Kidney (tissue), 19 donors: ENCODE measurements around the gene GOLGA8G. TPM values are rescaled to one million over a fixed set of nuclear protein-coding genes. Genes with fewer than 3 reads are reported as not detected.
"Not testable (repeated sequence)": the region's sequence is repeated elsewhere in the genome, so short reads cannot be mapped to it uniquely, and the experiment has no call there.

Experiments used
- DNase-seq, 5 donors: peaks; one replicate each; pipeline ENCODE4 v3.0.0-alpha.2; 2013 to 2020
- FAIRE-seq: peaks from 2 replicates; lab custom pipeline; 2012; peaks lifted over from hg19 to GRCh38; lab: Jason Lieb, UNC
- H3K27ac ChIP-seq, 2 donors: one replicate each; pipeline ENCODE4 v1.7.0; 2013; ENCODE audit warnings: low read depth in 2 of 2, low read length in 2 of 2, inconsistent platforms in 1 of 2
- H3K27me3 ChIP-seq: one replicate; pipeline ENCODE4 v1.7.1; 2013; ENCODE audit warnings: low read length, inconsistent platforms; ENCODE audit not compliant: control insufficient read depth, insufficient read depth
- H3K36me3 ChIP-seq, 3 donors: one replicate each; pipeline versions ENCODE4 v1.7.0 to v1.7.1; 2013; ENCODE audit warnings: low read length in 3 of 3, control low read depth in 1 of 3, inconsistent platforms in 1 of 3; ENCODE audit not compliant: insufficient read depth in 3 of 3, control insufficient read depth in 2 of 3
- H3K4me1 ChIP-seq, 3 donors: one replicate each; pipeline versions ENCODE4 v1.7.0 to v1.7.1; 2013; ENCODE audit warnings: low read length in 3 of 3, inconsistent platforms in 1 of 3, low read depth in 1 of 3; ENCODE audit not compliant: control insufficient read depth in 2 of 3, insufficient read depth in 2 of 3
- H3K4me3 ChIP-seq, 3 donors: one replicate each; pipeline versions ENCODE4 v1.7.0 to v1.8.1; 2013; ENCODE audit warnings: low read length in 3 of 3, control low read depth in 1 of 3, inconsistent platforms in 1 of 3
- H3K9ac ChIP-seq, 3 donors: one replicate each; pipeline versions ENCODE4 v1.7.0 to v1.7.1; 2013; ENCODE audit warnings: low read length in 3 of 3, control low read depth in 1 of 3, inconsistent platforms in 1 of 3
- H3K9me3 ChIP-seq, 3 donors: one replicate each; pipeline versions ENCODE4 v1.7.0 to v1.7.1; 2013; ENCODE audit warnings: low read length in 3 of 3, control low read depth in 1 of 3, inconsistent platforms in 1 of 3; ENCODE audit not compliant: control insufficient read depth in 2 of 3, insufficient read depth in 1 of 3
- intact Hi-C: fragments of 100-400 bp; cut with DNase I; formaldehyde crosslinking; loops from one replicate; pipeline ENCODE4 v1.11.1; 2022
- long read RNA-seq, 10 donors: library from polyadenylated mRNA in 1 of 10; unstranded in 1 of 10; transcript quantifications; one replicate each; pipeline ENCODE4 v2.0.0 and lab custom pipeline, GENCODE V29; 2021 to 2026
- polyA plus RNA-seq: library from polyadenylated mRNA; stranded (reverse); fragments of 350-450 nt; fragmentation: Illumina TruSeq; extraction: RNeasy Lipid Tissue Mini Kit (QIAGEN cat#74804); gene quantifications from one replicate; pipeline ENCODE4 v1.2.3, GENCODE V29; 2014; ENCODE audit warnings: low read depth, low replicate concordance; ENCODE audit not compliant: insufficient read depth
- total RNA-seq: library from RNA; stranded (reverse); fragmentation: NEBNext Ultra II Directional; extraction: Animal tissue kit (Norgen Biotek cat#: 25700); gene quantifications from one replicate; pipeline ENCODE4 v1.2.1, GENCODE V29; 2021
- donor health status: control.
- donor health status: control.
- donor health status: DM: yes; HTN: yes; CAD: no.
- donor health status: Normal renal cell carcinoma (clear cell type).

Gene GOLGA8G
- not detected for total RNA-seq
- polyA plus RNA-seq, result not detected
- long read RNA-seq, donor 1, result 0 reads
- long read RNA-seq, donor 2, result 0 reads
- long read RNA-seq, donor 3, result 0 reads
- long read RNA-seq, donor 4, result 0 reads
- long read RNA-seq, donor 5, result 0 reads
- long read RNA-seq, donor 6, result 0 reads
- long read RNA-seq, donor 7, result 0 reads
- long read RNA-seq, donor 8, result 0 reads
- long read RNA-seq, donor 9, result 0 reads
- long read RNA-seq, donor 10, result 0 reads

DNA sequence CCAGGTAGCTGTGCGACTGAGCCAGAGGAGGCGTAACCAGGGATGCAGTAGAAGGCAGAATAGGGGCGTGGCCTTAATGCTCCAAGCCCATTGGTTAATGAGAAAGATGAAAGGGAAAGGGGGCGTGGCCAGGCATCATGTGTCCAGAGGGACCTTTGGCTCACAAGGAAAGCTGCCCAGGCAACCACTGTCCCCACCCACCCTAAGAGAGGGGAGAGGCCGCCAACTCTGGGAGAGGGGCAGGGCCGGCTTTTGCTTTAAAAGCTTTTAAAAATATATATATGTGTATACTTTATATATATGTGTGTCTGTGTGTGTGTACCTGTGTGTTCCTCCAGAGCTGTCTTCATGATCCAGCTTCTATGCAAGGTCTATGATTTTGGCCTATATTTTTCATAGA lies at the start of gene GOLGA8G:
GOLGA8G (minus strand) TSS at position 18 of the 400 bp plus-strand sequence. CDS start 62 bp downstream, outside the sequence.
- peak in 1 of 5 donors; percentile 7 for DNase-seq
- H3K27me3 ChIP-seq, H3K9ac ChIP-seq, FAIRE-seq, H3K9me3 ChIP-seq, H3K4me1 ChIP-seq, H3K27ac ChIP-seq, H3K36me3 ChIP-seq, intact Hi-C loops, H3K4me3 ChIP-seq: not testable (repeated sequence)

GRCh38 chr15:28573351-28573750 lies 40.6 kb upstream of the GOLGA8G start:
- intact Hi-C loops, H3K4me1 ChIP-seq, H3K27me3 ChIP-seq, H3K27ac ChIP-seq, H3K4me3 ChIP-seq, H3K36me3 ChIP-seq, H3K9me3 ChIP-seq, H3K9ac ChIP-seq, FAIRE-seq: not testable (repeated sequence)
- DNase-seq, result peak in 1 of 5 donors; percentile 46

- H3K9ac ChIP-seq, intact Hi-C loops, H3K27me3 ChIP-seq, DNase-seq, H3K9me3 ChIP-seq, FAIRE-seq, H3K4me3 ChIP-seq, H3K4me1 ChIP-seq, H3K27ac ChIP-seq, H3K36me3 ChIP-seq: not testable (repeated sequence)
Observed at GRCh38 chr15:28553268-28553667, 20.5 kb upstream of the GOLGA8G start, which contains the start of gene GOLGA6L25. GOLGA6L25 (plus strand) TSS chr15:28553568; CDS start chr15:28553629, 61 bp downstream.

- H3K4me1 ChIP-seq, DNase-seq, H3K36me3 ChIP-seq, FAIRE-seq, H3K27me3 ChIP-seq, H3K9ac ChIP-seq, H3K27ac ChIP-seq, H3K4me3 ChIP-seq, intact Hi-C loops, H3K9me3 ChIP-seq: not testable (repeated sequence)
Observed at GRCh38 chr15:28515208-28515607, 17.6 kb downstream of the GOLGA8G start.

DNA sequence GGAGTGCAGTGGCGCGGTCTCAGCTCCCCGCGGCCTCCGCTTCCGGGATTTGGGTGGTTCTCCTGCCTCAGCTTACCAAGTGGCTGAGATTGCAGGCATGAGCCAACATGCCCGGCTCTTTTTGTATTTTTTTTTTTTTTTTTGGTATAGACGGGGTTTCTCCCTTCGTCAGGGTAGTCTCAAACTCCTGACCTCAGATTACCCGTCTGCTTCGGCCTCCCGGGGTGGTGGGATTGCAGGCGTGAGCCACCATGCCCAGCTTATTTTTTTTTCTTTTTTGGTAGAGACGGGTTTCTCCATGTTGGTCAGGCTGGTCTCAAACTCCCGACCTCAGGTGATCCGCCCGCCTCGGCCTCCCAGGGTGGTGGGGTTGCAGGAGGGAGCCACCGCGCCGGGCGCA lies 18.6 kb downstream of the GOLGA8G start:
- H3K27me3 ChIP-seq, H3K36me3 ChIP-seq, H3K9me3 ChIP-seq, H3K4me1 ChIP-seq, H3K27ac ChIP-seq, H3K9ac ChIP-seq, FAIRE-seq, intact Hi-C loops, H3K4me3 ChIP-seq: not testable (repeated sequence)
- DNase-seq, result peak in 1 of 5 donors; percentile 43

DNA sequence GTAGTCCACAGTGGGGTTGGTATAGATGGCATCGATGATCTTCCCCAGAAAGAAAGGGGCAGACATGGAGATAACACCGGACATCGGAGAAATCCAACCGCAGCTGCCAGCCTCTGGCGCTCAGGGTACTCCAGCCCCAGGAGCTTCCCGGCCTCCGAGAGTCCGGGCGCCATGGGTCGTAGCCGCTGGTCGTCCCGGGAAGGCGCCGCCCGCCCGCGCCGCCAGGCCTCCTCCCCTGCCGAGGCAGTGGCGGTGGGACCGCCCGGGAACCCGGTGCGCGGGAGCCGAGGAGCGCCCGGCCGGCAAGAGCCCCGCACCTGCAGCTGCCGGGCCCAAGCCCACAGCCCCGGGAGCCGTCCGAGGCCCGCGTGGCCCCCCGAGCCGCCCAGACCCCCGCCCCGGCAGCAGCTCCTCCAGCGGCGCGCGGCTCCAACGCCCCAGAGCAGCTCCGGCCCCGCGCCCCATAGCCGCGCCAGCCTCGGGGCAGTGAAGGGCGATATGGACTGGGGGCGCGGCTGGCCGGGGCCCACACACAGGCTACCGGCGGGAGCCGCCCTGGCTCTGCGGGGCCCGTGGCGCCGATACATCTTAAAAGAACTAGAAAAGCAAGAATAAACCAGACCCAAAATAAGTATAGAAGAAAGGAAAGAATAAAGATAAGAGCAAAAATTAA lies 24.4 kb downstream of the GOLGA8G start:
- intact Hi-C loops, H3K36me3 ChIP-seq, FAIRE-seq, H3K9me3 ChIP-seq, DNase-seq, H3K27me3 ChIP-seq, H3K27ac ChIP-seq, H3K4me1 ChIP-seq, H3K4me3 ChIP-seq, H3K9ac ChIP-seq: not testable (repeated sequence)

DNA sequence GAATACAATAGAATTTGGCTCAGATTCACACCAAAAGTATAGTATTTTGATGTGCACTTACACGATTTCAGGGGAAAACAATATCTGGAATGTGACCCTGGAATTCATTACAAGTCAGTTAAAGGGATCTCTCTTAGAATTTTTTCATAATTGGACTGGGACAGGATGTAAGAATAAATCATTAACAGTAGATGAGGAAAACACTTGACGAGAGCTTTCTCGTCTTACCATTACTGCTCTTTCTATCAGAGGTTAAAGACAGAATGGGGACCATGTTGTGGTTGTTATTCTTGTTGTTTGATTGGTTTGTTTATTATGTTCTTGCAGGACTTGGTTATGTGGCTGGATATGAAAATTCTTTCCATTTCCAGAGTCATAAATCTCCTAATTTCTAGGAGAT lies 51.4 kb downstream of the GOLGA8G start:
- H3K4me3 ChIP-seq, H3K9ac ChIP-seq, H3K36me3 ChIP-seq, H3K9me3 ChIP-seq, FAIRE-seq, H3K27ac ChIP-seq, H3K4me1 ChIP-seq, DNase-seq, H3K27me3 ChIP-seq, intact Hi-C loops: not testable (repeated sequence)
